ENCODE results near the gene WDR33. TPM values are rescaled to one million over a fixed set of nuclear protein-coding genes. Genes with fewer than 3 reads are reported as not detected.

The WDR33 gene
- total and polyA plus RNA-seq, 2 donors (not counting 3 experiments of a cell fraction or from before 2014, with no cell fraction given) = 16.4 to 52.5 TPM

- H3K4me1 ChIP-seq (ENCODE audit: control insufficient read depth, extremely low read depth, insufficient read depth, low read length) = peaks cover 10% of the 10 kb centered on the region
- H4K20me1 ChIP-seq (replicated peaks; ENCODE audit: control insufficient read depth, extremely low read depth, insufficient read depth, low read length) = peaks cover 7% of the 10 kb centered on the region
- peak overlapping the region; percentile 93 for H3K4me2 ChIP-seq (ENCODE audit: insufficient read depth, low read length)
- H3K9me1 ChIP-seq (replicated peaks; ENCODE audit: control insufficient read depth, extremely low read depth, insufficient read depth, low read length) = no peaks in the 10 kb centered on the region
- peaks cover 0 to 3% of the 10 kb centered on the region in 2 experiments for H3K27me3 ChIP-seq (ENCODE audit: control insufficient read depth in 2 of 2, insufficient read depth in 2 of 2, low read length in 2 of 2)
- POLR2A ChIA-PET = no interaction called here
- peak overlapping the region; percentile 83 for H3K27ac ChIP-seq (ENCODE audit: insufficient read depth, low read depth, low read length)
- DNase-seq (ENCODE audit: low read depth, low spot score) = no peak
- peak overlapping the region; percentile 99 for H2AFZ ChIP-seq (ENCODE audit: low read depth, low read length)
- TF ChIP-seq EZH2 (IDR thresholded peaks at IDR 0.05; ENCODE audit: borderline replicate concordance, low read depth, low read length, severe bottlenecking) = no peak
- no peak for TF ChIP-seq JUN (IDR thresholded peaks at IDR 0.05; ENCODE audit: borderline replicate concordance, insufficient read depth, insufficient read length, low read depth)
- TF ChIP-seq POLR2A (IDR thresholded peaks at IDR 0.05; ENCODE audit: low read depth, low read length) = no peak
- no peak for TF ChIP-seq FOS (IDR thresholded peaks at IDR 0.05; ENCODE audit: borderline replicate concordance, insufficient read depth, low read length)
- no peak for TF ChIP-seq POLR2AphosphoS5 (IDR thresholded peaks at IDR 0.05; ENCODE audit: insufficient read depth, low read depth, low read length)
- no peak for TF ChIP-seq MYC (IDR thresholded peaks at IDR 0.05; ENCODE audit: low read depth, low read length)
- TF ChIP-seq, protein P1, sequence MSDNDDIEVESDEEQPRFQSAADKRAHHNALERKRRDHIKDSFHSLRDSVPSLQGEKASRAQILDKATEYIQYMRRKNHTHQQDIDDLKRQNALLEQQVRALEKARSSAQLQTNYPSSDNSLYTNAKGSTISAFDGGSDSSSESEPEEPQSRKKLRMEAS (IDR thresholded peaks at IDR 0.05; ENCODE audit: insufficient read depth, insufficient read length) = no peak
- no peak for TF ChIP-seq GATA2 (IDR thresholded peaks at IDR 0.05; ENCODE audit: insufficient read depth, insufficient read length, low read depth, low read length)
- TF ChIP-seq CTCF (IDR thresholded peaks at IDR 0.05; ENCODE audit: extremely low read depth in 1 of 2, insufficient read depth in 1 of 2, low read depth in 1 of 2, low read length in 2 of 2) = no peak
- CTCF ChIA-PET = interaction anchor here (1.0 to 1.5 kb wide), 2 partner anchors 11 to 220 kb away, joined by 3 to 4 read pairs; no protein-coding TSS in a partner anchor
- dilution Hi-C loops (cut with MboI; ENCODE audit: extremely low pct_ligation_motif_present, low sequenced_read_pairs) (no loop called here), intact Hi-C loops (cut with micrococcal nuclease) (loop anchor here (2.0 to 5.0 kb wide), 4 partner anchors 46 to 285 kb away; partner anchors contain the start of genes IWS1 and POLR2D)
- no peaks in the 10 kb centered on the region for H3K36me3 ChIP-seq (ENCODE audit: control insufficient read depth in 2 of 2, extremely low read depth in 1 of 2, insufficient read depth in 2 of 2, low read length in 2 of 2)
- no peak for FAIRE-seq
- BruUV-seq (replicated peaks) = TSS peak; percentile 83
- no peaks in the 10 kb centered on the region for H3K9me3 ChIP-seq (replicated peaks; ENCODE audit: control insufficient read depth, insufficient read depth, low read length)
- peaks cover 42% of the 10 kb centered on the region for H3K79me2 ChIP-seq (ENCODE audit: control insufficient read depth, insufficient read depth, low read length)
- H3K4me3 ChIP-seq (replicated peaks in 1 of 3; ENCODE audit: insufficient read depth in 1 of 3, low read depth in 1 of 3, low read length in 3 of 3) = peak overlapping the region; percentile 50 to 100 (median 55)
- H3K9ac ChIP-seq (replicated peaks; ENCODE audit: extremely low read depth, insufficient read depth, low read length) = peak overlapping the region; percentile 96
Measured at GRCh38 chr2:127811397-127812321, 688 bp upstream of the WDR33 start.

Measured in endothelial cell of umbilical vein (primary cell).